Uterus (tissue), 2 donors: Measurements from ENCODE around the gene RARB.

Source experiments
- CTCF ChIP-seq, 4 experiments: fragments of 200-600 bp in 2 of 4; fragments of 450-650 bp in 2 of 4; sonication (generic) in 2 of 4; IDR thresholded peaks; one replicate each; pipeline ENCODE4 v1.5.1; 2016 to 2019; ENCODE audit warnings: antibody characterized with exemption in 4 of 4, mild to moderate bottlenecking in 2 of 4, moderate library complexity in 1 of 4
- POLR2A ChIP-seq, 2 donors: fragments of 450-650 bp; IDR thresholded peaks; one replicate each; pipeline ENCODE4 v1.6.1; 2016; ENCODE audit warnings: antibody characterized with exemption in 2 of 2, mild to moderate bottlenecking in 1 of 2, moderate library complexity in 1 of 2

- no peak for TF ChIP-seq CTCF (IDR thresholded peaks at IDR 0.05)
- no peak for TF ChIP-seq POLR2A (IDR thresholded peaks at IDR 0.05)
Measured at GRCh38 chr3:25420147-25420546, 7.9 kb upstream of the RARB start.
